Stimulated activated CD8-positive, alpha-beta memory T cell treated with anti-CD3 and anti-CD28 coated beads, Interleukin-7, amount 100 ng/mL, for 48 hours (primary cell): ENCODE data around the gene THSD4.
"Not testable (repeated sequence)": the region's sequence is repeated elsewhere in the genome, so short reads cannot be mapped to it uniquely, and the experiment has no call there.

Experiments
- DNase-seq, 2 donors: peaks; one replicate each; pipeline ENCODE4 v3.0.0-alpha.2; 2020; ENCODE audit warnings: low read depth in 1 of 2; ENCODE audit errors: extremely low read depth in 1 of 2

The THSD4 gene

GRCh38 chr15:71118881-71119632 lies 3.8 kb downstream of the THSD4 start:
- DNase-seq = no peak

GRCh38 chr15:71120428-71120944 lies 5.2 kb downstream of the THSD4 start:
- no peak for DNase-seq

GRCh38 chr15:71121442-71121841 lies 6.2 kb downstream of the THSD4 start:
- DNase-seq = no peak

DNA sequence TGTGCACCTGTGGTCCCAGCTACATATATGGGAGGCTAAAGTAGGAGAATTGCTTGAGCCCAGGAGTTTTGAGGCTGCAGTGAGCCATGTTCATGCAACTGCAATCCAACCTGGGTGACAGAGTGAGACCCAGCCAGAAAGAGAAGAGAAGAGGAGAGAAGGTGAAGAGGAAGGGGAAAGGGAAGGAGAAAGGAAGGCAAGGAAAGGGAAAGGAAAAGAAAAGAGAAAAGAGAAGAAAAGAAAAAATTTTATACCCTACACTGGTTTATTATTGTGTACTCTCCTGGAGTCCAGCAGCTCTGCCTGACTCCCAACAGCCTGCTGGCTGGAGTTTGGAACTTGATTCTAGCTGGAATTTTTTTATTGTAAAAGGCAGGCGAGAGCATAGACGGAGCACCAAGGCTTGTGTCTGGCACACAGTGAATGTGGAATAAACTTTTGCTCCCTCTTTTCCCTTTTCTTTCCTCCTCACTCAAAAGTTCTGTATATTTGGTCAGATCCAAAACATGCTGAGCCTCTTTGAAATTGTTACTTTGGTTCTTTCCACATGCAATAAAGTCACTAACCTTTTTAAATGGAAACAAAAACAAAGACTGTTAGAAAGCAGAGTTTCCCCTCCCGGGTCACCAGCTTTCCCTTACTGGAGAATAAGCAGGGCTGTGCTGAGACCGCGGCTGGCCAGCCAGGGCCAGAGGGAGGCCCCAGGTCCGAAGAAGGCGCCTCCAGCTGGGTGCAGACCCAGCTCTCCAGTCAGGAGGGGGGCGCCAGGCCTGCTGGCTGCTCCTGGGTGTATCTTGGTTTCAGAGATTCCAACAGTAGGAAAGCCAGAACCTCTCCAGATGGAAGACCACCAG lies 9.9 kb downstream of the THSD4 start:
- DNase-seq = no peak

GRCh38 chr15:71125831-71126450 lies 10.7 kb downstream of the THSD4 start:
- DNase-seq = no peak

GRCh38 chr15:71127083-71127482 lies 11.8 kb downstream of the THSD4 start:
- no peak for DNase-seq

- DNase-seq = not testable (repeated sequence)
Measured at GRCh38 chr15:71128159-71128558, 12.9 kb downstream of the THSD4 start.

- no peak for DNase-seq
Measured at GRCh38 chr15:71128939-71129562, 13.8 kb downstream of the THSD4 start.

GRCh38 chr15:71129669-71130068 lies 14.4 kb downstream of the THSD4 start:
- DNase-seq = no peak

DNA sequence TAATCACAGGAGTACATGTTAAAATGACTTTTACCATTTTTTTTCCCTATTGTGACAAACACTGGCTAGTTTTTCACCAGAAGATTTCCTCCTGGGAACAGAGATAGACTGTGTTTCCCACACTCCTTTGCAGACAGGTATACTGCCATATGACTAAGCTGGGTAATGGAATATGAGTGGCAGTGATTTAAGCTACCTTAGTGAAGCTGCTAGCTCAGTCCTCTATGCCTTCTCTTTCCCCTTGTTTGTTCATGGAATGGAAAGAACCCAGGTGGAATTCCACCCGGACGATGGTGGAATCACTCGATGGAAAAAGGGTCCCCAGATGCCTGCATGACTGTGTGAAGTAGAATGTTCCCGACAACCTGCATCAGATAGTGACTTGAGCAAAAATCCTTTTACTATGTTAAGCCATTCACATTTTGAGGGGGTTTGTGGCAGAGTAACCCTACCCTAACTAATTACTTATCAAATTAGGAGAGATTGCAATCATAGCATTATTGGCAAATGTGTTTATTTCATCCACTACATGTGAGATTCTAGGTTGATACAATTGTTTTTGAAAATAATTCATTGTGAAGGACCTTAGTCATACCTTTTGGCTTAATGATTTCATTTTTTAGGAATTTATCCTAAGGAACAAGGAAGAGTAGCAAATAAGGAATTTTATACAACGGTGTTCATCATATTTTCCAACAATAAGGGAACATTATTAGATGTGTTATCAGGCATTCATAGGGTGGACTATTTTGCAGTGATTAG lies 16.5 kb downstream of the THSD4 start:
- DNase-seq = no peak

DNA sequence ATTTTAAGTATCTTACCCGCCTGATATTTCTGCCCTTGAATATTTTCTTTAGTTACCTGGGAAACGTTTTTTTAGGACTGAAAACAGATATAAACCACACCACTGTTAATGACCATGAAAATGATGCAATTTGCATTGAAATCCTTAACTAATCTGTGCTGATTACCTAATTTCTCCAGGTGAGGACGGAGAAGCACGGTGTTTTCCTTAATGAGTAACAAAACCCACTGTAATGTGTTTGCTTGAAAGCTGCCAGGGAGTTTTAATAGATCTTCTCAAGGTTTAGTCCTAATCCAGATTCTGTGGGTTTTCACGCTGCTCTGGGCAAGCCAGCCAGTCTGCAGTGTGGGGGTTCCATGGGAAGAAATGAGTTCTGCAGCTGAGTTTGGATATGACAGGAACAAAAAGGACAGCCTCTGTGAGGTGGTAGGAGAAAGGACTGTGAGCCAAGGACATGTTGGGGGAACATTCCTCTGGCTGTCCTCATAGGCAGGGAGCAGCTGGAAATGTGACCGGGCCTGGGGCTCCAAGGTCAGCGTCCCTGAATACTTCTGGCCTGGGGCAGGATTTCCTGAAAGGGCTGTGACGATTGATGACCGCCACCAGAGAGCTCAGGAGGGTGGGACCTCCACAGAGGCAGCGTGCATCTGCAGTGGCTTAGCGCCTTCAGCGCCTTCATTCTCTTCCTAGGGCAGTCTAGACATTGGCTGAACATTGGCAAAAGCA lies 18.6 kb downstream of the THSD4 start:
- no peak for DNase-seq

GRCh38 chr15:71136159-71136783 lies 21.0 kb downstream of the THSD4 start:
- no peak for DNase-seq

GRCh38 chr15:71136793-71137518 lies 21.7 kb downstream of the THSD4 start:
- no peak for DNase-seq

GRCh38 chr15:71138473-71138872 lies 23.2 kb downstream of the THSD4 start:
- DNase-seq = no peak

GRCh38 chr15:71139241-71139640 lies 24.0 kb downstream of the THSD4 start:
- DNase-seq = no peak

GRCh38 chr15:71141572-71141971 lies 26.3 kb downstream of the THSD4 start:
- no peak for DNase-seq

- DNase-seq = no peak
Measured at GRCh38 chr15:71142780-71143179, 27.5 kb downstream of the THSD4 start.
